ENCODE data around the gene ACTR1B. TPM values are rescaled to one million over a fixed set of nuclear protein-coding genes. Genes with fewer than 3 reads are reported as not detected.

Gene ACTR1B
- total and polyA plus RNA-seq, 2 of the 4 experiments (the other 2 are of a cell fraction), result 40.5 to 68.8 TPM

DNA sequence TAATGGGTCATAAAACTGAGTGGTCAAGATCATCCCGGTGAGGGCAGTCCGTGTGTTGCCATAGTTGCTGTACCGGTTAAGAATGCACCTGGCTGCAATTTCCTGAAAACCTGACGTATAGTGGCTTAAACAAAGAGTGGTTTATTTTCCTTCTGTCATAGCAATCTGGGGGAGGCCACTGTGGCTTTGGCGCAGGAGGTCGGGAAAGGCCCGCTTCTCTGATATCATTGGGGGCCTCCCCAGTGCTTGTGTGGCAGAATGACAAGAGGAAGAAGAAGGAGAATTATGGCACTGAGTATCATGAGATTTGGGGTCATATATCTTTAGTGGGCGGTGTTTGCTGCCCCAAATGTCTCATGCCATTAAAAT is 10.1 kb upstream of the ACTR1B start:
- Histone ChIP-seq H2AK5ac (ENCODE audit: low read depth, low read length) (no peak overlapping the region), H2BK20ac (ENCODE audit: low read depth, low read length) (no peak overlapping the region), H2BK15ac (ENCODE audit: low read depth, low read length) (no peak overlapping the region), H3K27me3 (ENCODE audit: control insufficient read depth, insufficient read depth, low read length) (no peaks in the 10 kb centered on the region), H3K4me2 (ENCODE audit: low read depth, low read length) (no peak overlapping the region), H3K36me3 (ENCODE audit: control insufficient read depth, insufficient read depth, low read length) (no peaks in the 10 kb centered on the region), H2BK5ac (ENCODE audit: low read depth, low read length, poor library complexity, severe bottlenecking) (no peak overlapping the region), H3K14ac (replicated peaks; ENCODE audit: low read depth, low read length) (no peak overlapping the region), H2AK9ac (replicated peaks; ENCODE audit: low read depth, low read length, poor library complexity) (no peak overlapping the region), H3K4me3 (ENCODE audit: insufficient read depth, low read depth, low read length) (no peak overlapping the region), H4K5ac (ENCODE audit: low read depth, low read length) (no peak overlapping the region), H3K9ac (ENCODE audit: low read depth, low read length) (no peak overlapping the region), H3K79me1 (ENCODE audit: low read depth in 1 of 2, low read length in 2 of 2) (no peaks in the 10 kb centered on the region), H4K8ac (ENCODE audit: low read depth in 2 of 2, low read length in 2 of 2) (no peak overlapping the region), H4K91ac (ENCODE audit: insufficient read depth, low read depth, low read length) (no peak overlapping the region), H2BK120ac (ENCODE audit: low read depth, low read length) (no peak overlapping the region), H2AFZ (replicated peaks; ENCODE audit: low read length, poor library complexity) (no peak overlapping the region), H3K27ac (ENCODE audit: insufficient read depth, low read length) (no peak overlapping the region), H3K9me1 (ENCODE audit: insufficient read depth, low read length) (0 out of 2 replicates have a peak, but pooled peaks cover 3% of the 10 kb centered on the region), H3K56ac (ENCODE audit: extremely low read depth, insufficient read depth, low read length) (no peak overlapping the region), H3K4ac (ENCODE audit: low read depth, low read length) (no peak overlapping the region), H4K20me1 (ENCODE audit: insufficient read depth, low read length) (no peaks in the 10 kb centered on the region), H3K4me1 (ENCODE audit: control insufficient read depth, insufficient read depth, low read length) (peaks cover 2% of the 10 kb centered on the region; the same call in 1 of the 2 replicates), H3K18ac (ENCODE audit: low read depth, low read length) (no peak overlapping the region), H3K23ac (ENCODE audit: low read depth, low read length) (no peak overlapping the region), H3K9me3 (ENCODE audit: control insufficient read depth, insufficient read depth, low read length) (no peaks in the 10 kb centered on the region)
- 74% methylated on average over 3 of the region's 8 CpGs; no CpG with 5 or more reads in 1 of the 2 experiments for WGBS, 2 experiments (ENCODE audit: extremely low coverage in 2 of 2, insufficient read length in 1 of 2)
- in situ Hi-C loops (cut with MboI; ENCODE audit: low sequenced_read_pairs), result loop anchor here (25.0 kb wide), 1 partner anchor 1612 kb away; no protein-coding TSS in a partner anchor
- POLR2A ChIA-PET (ENCODE audit: unreplicated experiment), result no interaction called here
- no TSS peak for BruUV-seq (replicated peaks)
- TF ChIP-seq CHD1 (IDR thresholded peaks at IDR 0.05; ENCODE audit: low read depth, low read length) (no peak), MXI1 (IDR thresholded peaks at IDR 0.05; ENCODE audit: borderline replicate concordance, low read depth, low read length) (no peak), BHLHE40 (IDR thresholded peaks at IDR 0.05; ENCODE audit: low read depth, low read length) (no peak)
- intact Hi-C loops (cut with micrococcal nuclease), result no loop called here
- DNase-seq (no peak), ATAC-seq (ENCODE audit: low read depth) (no peak)
- CTCF ChIA-PET, result no interaction called here
- dilution Hi-C loops (cut with HindIII; ENCODE audit: low sequenced_read_pairs, unreplicated experiment), result no loop called here
